Measurements from ENCODE around the gene RRAGD. TPM values are rescaled to one million over a fixed set of nuclear protein-coding genes. Genes with fewer than 3 reads are reported as not detected.

RRAGD gene
- total RNA-seq, 1 experiment from 2014 or later: 27.8 TPM

GRCh38 chr6:89438248-89438647, 26.2 kb upstream of the RRAGD start:
- DNase-seq (ENCODE audit: low read depth, low spot score) (no peak), ATAC-seq (no peak)
- peaks cover 7% of the 10 kb centered on the region; the same call in 1 of the 2 replicates for H3K27me3 ChIP-seq (ENCODE audit: control insufficient read depth, insufficient read depth, low read length)
- no peak for TF ChIP-seq REST (IDR thresholded peaks at IDR 0.05; ENCODE audit: insufficient read depth in 1 of 2, low read depth in 2 of 2, low read length in 1 of 2)
- TF ChIP-seq POLR2AphosphoS5 (IDR thresholded peaks at IDR 0.05; ENCODE audit: low read depth, low read length): no peak
- no peak for TF ChIP-seq TCF7L2 (IDR thresholded peaks at IDR 0.05; ENCODE audit: low read depth, low read length)
- no peak for TF ChIP-seq SIN3A (IDR thresholded peaks at IDR 0.05; ENCODE audit: borderline replicate concordance, insufficient read depth, low read depth, low read length)
- TF ChIP-seq CTCF (IDR thresholded peaks at IDR 0.05): no peak
- no peak overlapping the region for H3K27ac ChIP-seq (ENCODE audit: low read length)
- in situ Hi-C loops (cut with HindIII; ENCODE audit: low pct_unique_long_range_greater_than_20kb, low sequenced_read_pairs) (no loop called here), intact Hi-C loops (cut with micrococcal nuclease; ENCODE audit: unreplicated experiment) (no loop called here)
- H3K4me1 ChIP-seq (ENCODE audit: control insufficient read depth, insufficient read depth, low read length): no peaks in the 10 kb centered on the region
- no peaks in the 10 kb centered on the region for H3K9me3 ChIP-seq (ENCODE audit: control insufficient read depth, insufficient read depth, low read depth, low read length)
- no peak overlapping the region for H3K4me3 ChIP-seq (ENCODE audit: low read depth in 2 of 2, low read length in 2 of 2)
- H3K36me3 ChIP-seq (ENCODE audit: control insufficient read depth, insufficient read depth, low read length): no peaks in the 10 kb centered on the region
- ChIA-PET POLR2A (no interaction called here), CTCF (interaction anchor here (0.7 kb wide), 1 partner anchor 212 kb away, joined by 3 read pairs; no protein-coding TSS in a partner anchor)
- BruUV-seq (replicated peaks): no TSS peak

- no peak overlapping the region for H3K27ac ChIP-seq (ENCODE audit: low read length)
- no peaks in the 10 kb centered on the region for H3K9me3 ChIP-seq (ENCODE audit: control insufficient read depth, insufficient read depth, low read depth, low read length)
- no peak overlapping the region for H3K4me3 ChIP-seq (ENCODE audit: low read depth in 2 of 2, low read length in 2 of 2)
- ChIA-PET CTCF (no interaction called here), POLR2A (no interaction called here)
- no peaks in the 10 kb centered on the region for H3K36me3 ChIP-seq (ENCODE audit: control insufficient read depth, insufficient read depth, low read length)
- ATAC-seq (no peak), DNase-seq (ENCODE audit: low read depth, low spot score) (no peak)
- BruUV-seq (replicated peaks): no TSS peak
- TF ChIP-seq REST (IDR thresholded peaks at IDR 0.05; ENCODE audit: insufficient read depth in 1 of 2, low read depth in 2 of 2, low read length in 1 of 2) (no peak), TCF7L2 (IDR thresholded peaks at IDR 0.05; ENCODE audit: low read depth, low read length) (no peak), POLR2AphosphoS5 (IDR thresholded peaks at IDR 0.05; ENCODE audit: low read depth, low read length) (no peak), CTCF (IDR thresholded peaks at IDR 0.05) (no peak), SIN3A (IDR thresholded peaks at IDR 0.05; ENCODE audit: borderline replicate concordance, insufficient read depth, low read depth, low read length) (no peak)
- H3K27me3 ChIP-seq (ENCODE audit: control insufficient read depth, insufficient read depth, low read length): peaks cover 4% of the 10 kb centered on the region; the same call in 1 of the 2 replicates
- H3K4me1 ChIP-seq (ENCODE audit: control insufficient read depth, insufficient read depth, low read length): 0 out of 2 replicates have a peak, but pooled peaks cover 3% of the 10 kb centered on the region
- in situ Hi-C loops (cut with HindIII; ENCODE audit: low pct_unique_long_range_greater_than_20kb, low sequenced_read_pairs): no loop called here
- intact Hi-C loops (cut with micrococcal nuclease; ENCODE audit: unreplicated experiment): no loop called here
These were observed 24.2 kb upstream of the RRAGD start for GRCh38 chr6:89436226-89436625.

All from Panc1 (cell line).